Measurements from ENCODE around the gene NCAM1.

Gene NCAM1

GRCh38 chr11:113317339-113317738 lies 356.1 kb downstream of the NCAM1 start:
- peak; percentile 1 for DNase-seq

- no peak for DNase-seq
Observed at GRCh38 chr11:113319085-113319484, 357.9 kb downstream of the NCAM1 start.

DNA sequence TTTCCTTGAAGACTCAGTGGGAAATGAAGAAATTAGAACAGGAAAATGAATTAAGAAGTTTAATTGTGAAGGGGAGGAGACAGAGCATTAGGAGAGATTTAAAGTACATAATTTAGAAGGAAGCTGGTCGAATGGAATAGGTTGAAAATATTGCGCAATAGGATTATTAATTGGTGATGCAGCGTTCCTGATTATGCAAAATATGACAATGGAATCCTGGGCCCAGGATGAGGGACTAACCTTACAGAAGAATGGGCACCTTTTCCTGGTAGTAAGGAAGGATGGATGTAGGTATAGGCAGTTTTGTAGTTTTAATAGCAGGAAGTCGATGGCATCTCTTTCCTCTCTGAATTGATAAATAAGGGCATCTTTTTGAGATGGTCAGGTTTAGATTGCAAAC lies 360.9 kb downstream of the NCAM1 start:
- DNase-seq: no peak

GRCh38 chr11:113324250-113324649 lies 363.0 kb downstream of the NCAM1 start:
- DNase-seq: no peak
